Kidney tubule cell (primary cell): ENCODE data around the gene HNRNPH1.
A peak's percentile ranks its signal among the peaks of the same experiment; 100 is the strongest.

ENCODE experiments used
- DNase-seq: peaks from one replicate; pipeline ENCODE4 v3.0.0-alpha.2; 2018; ENCODE audit warnings: low spot score

The HNRNPH1 gene

GRCh38 chr5:179621551-179622214 lies 1.8 kb downstream of the HNRNPH1 start:
- DNase-seq = no peak

- peak; percentile 39 for DNase-seq
These were observed 2.6 kb downstream of the HNRNPH1 start for GRCh38 chr5:179620703-179621350.

- no peak for DNase-seq
These were observed 3.2 kb downstream of the HNRNPH1 start for GRCh38 chr5:179620293-179620692.

GRCh38 chr5:179619776-179620175 lies 3.7 kb downstream of the HNRNPH1 start:
- DNase-seq = peak; percentile 33

GRCh38 chr5:179618923-179619554 lies 4.4 kb downstream of the HNRNPH1 start:
- no peak for DNase-seq

GRCh38 chr5:179617930-179618329 lies 5.5 kb downstream of the HNRNPH1 start:
- no peak for DNase-seq

- no peak for DNase-seq
These were observed 7.4 kb downstream of the HNRNPH1 start for GRCh38 chr5:179616002-179616594.

GRCh38 chr5:179615203-179615602 lies 8.3 kb downstream of the HNRNPH1 start:
- DNase-seq = no peak

GRCh38 chr5:179614745-179615144 lies 8.7 kb downstream of the HNRNPH1 start:
- DNase-seq = no peak

- DNase-seq = peak; percentile 80
These were observed 9.9 kb downstream of the HNRNPH1 start for GRCh38 chr5:179613460-179614071.

GRCh38 chr5:179612577-179613459 lies 10.7 kb downstream of the HNRNPH1 start:
- DNase-seq = no peak

- no peak for DNase-seq
These were observed 12.6 kb downstream of the HNRNPH1 start for GRCh38 chr5:179610903-179611265.

GRCh38 chr5:179610109-179610902 lies 13.2 kb downstream of the HNRNPH1 start:
- DNase-seq = no peak

GRCh38 chr5:179609834-179610108 lies 13.7 kb downstream of the HNRNPH1 start:
- DNase-seq = no peak

GRCh38 chr5:179608131-179608581 lies 15.3 kb downstream of the HNRNPH1 start:
- DNase-seq = no peak

GRCh38 chr5:179607160-179607931 lies 16.1 kb downstream of the HNRNPH1 start:
- no peak for DNase-seq

- DNase-seq = no peak
These were observed 16.6 kb downstream of the HNRNPH1 start for GRCh38 chr5:179606910-179607159.

- DNase-seq = no peak
These were observed 17.2 kb downstream of the HNRNPH1 start for GRCh38 chr5:179606071-179606909.

- DNase-seq = no peak
These were observed 18.2 kb downstream of the HNRNPH1 start for GRCh38 chr5:179605026-179605833.
